Heart left ventricle (tissue), 16 donors: ENCODE measurements around the gene PRR14. TPM values are rescaled to one million over a fixed set of nuclear protein-coding genes. Genes with fewer than 3 reads are reported as not detected.

Experiments
- ATAC-seq, 4 donors: fragments of 200-7000 bp; cut with Tn5 transposase; one replicate each; pipeline ENCODE4 v1.9.1; 2020 to 2022; ENCODE audit warnings: moderate library complexity in 4 of 4, mild to moderate bottlenecking in 3 of 4, moderate number of reproducible peaks in 1 of 4
- DNase-seq, 5 donors: peaks; one replicate each; pipeline ENCODE4 v3.0.0-alpha.2; 2020
- H3K27ac ChIP-seq, 12 donors: fragments of 200-600 bp; sonication (generic) in 4 of 12; one replicate each; pipeline versions ENCODE4 v1.5.0 to v1.8.0; 2016 to 2022; ENCODE audit warnings: mild to moderate bottlenecking in 2 of 12
- H3K27me3 ChIP-seq, 9 donors: fragments of 200-600 bp; sonication (generic) in 2 of 9; one replicate each; pipeline versions ENCODE4 v1.5.1 to v1.8.0; 2016 to 2022; ENCODE audit warnings: mild to moderate bottlenecking in 3 of 9
- H3K36me3 ChIP-seq, 9 donors: fragments of 200-600 bp; sonication (generic) in 2 of 9; one replicate each; pipeline versions ENCODE4 v1.5.0 to v1.8.0; 2018 to 2022; ENCODE audit warnings: mild to moderate bottlenecking in 2 of 9
- H3K4me1 ChIP-seq, 12 donors: fragments of 200-600 bp; sonication (generic) in 4 of 12; one replicate each; pipeline versions ENCODE4 v1.5.0 to v1.8.0; 2016 to 2022; ENCODE audit warnings: mild to moderate bottlenecking in 3 of 12
- H3K4me3 ChIP-seq, 12 donors: fragments of 200-600 bp; sonication (generic) in 4 of 12; one replicate each; pipeline versions ENCODE4 v1.5.0 to v1.8.0; 2017 to 2022; ENCODE audit warnings: mild to moderate bottlenecking in 9 of 12, moderate library complexity in 4 of 12
- H3K9me3 ChIP-seq, 12 donors: fragments of 200-600 bp; sonication (generic) in 4 of 12; one replicate each; pipeline versions ENCODE4 v1.5.0 to v1.8.0; 2016 to 2022; ENCODE audit warnings: mild to moderate bottlenecking in 1 of 12
- CTCF ChIP-seq, 12 donors: fragments of 200-600 bp; sonication (generic) in 4 of 12; IDR thresholded peaks; one replicate each; pipeline versions ENCODE4 v1.5.0 to v1.8.0; 2018 to 2022; ENCODE audit warnings: antibody characterized with exemption in 12 of 12, mild to moderate bottlenecking in 5 of 12
- POLR2A ChIP-seq, 2 donors: fragments of 450-650 bp; IDR thresholded peaks; one replicate each; pipeline ENCODE4 v1.6.1; 2017; ENCODE audit warnings: antibody characterized with exemption in 2 of 2, mild to moderate bottlenecking in 2 of 2, moderate library complexity in 2 of 2
- WGBS, 4 donors: extraction: QIAGEN DNeasy Blood & Tissue Kit in 2 of 4; methylation state at CpG; one replicate each; pipeline versions ENCODE4 v1.1.5 to v1.1.7; 2013 to 2018; 5-methylcytosine and 5-hydroxymethylcytosine counted together
- intact Hi-C, 10 donors: fragments of 100-400 bp; cut with DNase I; formaldehyde crosslinking; loops; one replicate each; pipeline versions ENCODE4 v1.11.1 to v1.14.2; 2022
- polyA plus RNA-seq, 2 donors: library from polyadenylated mRNA; stranded (reverse); fragments of 200-250 nt; gene quantifications; one replicate each; pipeline ENCODE4 v1.2.3, GENCODE V29; 2013
- total RNA-seq, 9 donors: library from RNA; depleted of rRNA in 2 of 9; stranded (reverse); fragments of >200 nt in 2 of 9; fragmentation: NEBNext Ultra II Directional in 3 of 9; extraction: Animal tissue kit (Norgen Biotek cat#: 25700) in 3 of 9; gene quantifications; one replicate each; pipeline versions ENCODE4 v1.1.0 to v1.2.4, GENCODE V29; 2016 to 2023
- donor health status: ischemic (EF 13 %, LVEDD 7.1; RV severe dilation, severe dysfunction).
- donor health status: healthy with polysubstance abuse.
- donor health status: DM: no; HTN: yes; CAD: no.
- donor health status: DM: no; HTN: no; CAD: no.
- donor health status: ischemic (EF 25% LVEDD 6.9; RV normal size, moderate dysfunction).
- donor health status: ischemic (EF 25% LVEDD 5.7; RV mildly dilated, moderate dysfunction).
- donor health status: healthy.
- donor health status: DM: yes; HTN: yes; CAD: no.
- donor health status: ischemic (EF 35%, LVEDD 5.7; RV mildly dilated, moderate dysfunction).
- donor health status: nonischemic (EF 11% LVEDD 7.7; RV severe dilation, severe dysfunction).
- donor health status: DM: yes; HTN: yes; CAD: no.
- donor health status: PGD.
- donor health status: ischemic (EF 29% LVEDD 5.4; RV normal size, mild dysfunction).
- donor health status: nonischemic (EF 23%, LVEDD 6.1; RV moderate dilation, normal function).

PRR14 gene
- total and polyA plus RNA-seq, 11 donors: 12.3 to 26.6 (median 22.1) TPM

GRCh38 chr16:30622455-30623032 is 28.2 kb upstream of the PRR14 start:
- Histone ChIP-seq H3K27me3 (no peaks in the 10 kb centered on the region), H3K4me3 (no peak overlapping the region), H3K9me3 (no peaks in the 10 kb centered on the region), H3K4me1 (peaks cover 0 to 4% (median 0%) of the 10 kb centered on the region in 12 donors), H3K27ac (no peak overlapping the region), H3K36me3 (no peaks in the 10 kb centered on the region)
- WGBS, 4 donors: 49 to 59% (median 51%) methylated on average over 10 of the region's 10 CpGs
- TF ChIP-seq POLR2A (IDR thresholded peaks at IDR 0.05): no peak
- TF ChIP-seq CTCF (IDR thresholded peaks at IDR 0.05): no peak
- intact Hi-C loops: loop anchor here in 3 of 10 donors (5.0 to 10.0 kb wide), 3 partner anchors 88 to 188 kb away; partner anchors contain the start of genes DCTPP1 (in 2 of the 3) and ZNF747 (in 1 of the 3)
- ATAC-seq (no peak), DNase-seq (no peak)

- WGBS, 4 donors: 83 to 87% (median 85%) methylated on average over 11 of the region's 11 CpGs
- H3K36me3 ChIP-seq: no peaks in the 10 kb centered on the region
- no peak overlapping the region for H3K27ac ChIP-seq
- TF ChIP-seq POLR2A (IDR thresholded peaks at IDR 0.05) (no peak), CTCF (IDR thresholded peaks at IDR 0.05) (no peak)
- ATAC-seq: no peak
- intact Hi-C loops: loop anchor here in 3 of 10 donors (5.0 to 10.0 kb wide), 3 partner anchors 89 to 189 kb away; partner anchors contain the start of genes DCTPP1 (in 2 of the 3) and ZNF747 (in 1 of the 3)
- peaks cover 0 to 11% (median 0%) of the 10 kb centered on the region in 12 donors for H3K4me1 ChIP-seq
- no peak overlapping the region for H3K4me3 ChIP-seq
- H3K9me3 ChIP-seq: no peaks in the 10 kb centered on the region
- H3K27me3 ChIP-seq: no peaks in the 10 kb centered on the region
- no peak for DNase-seq
Measured at GRCh38 chr16:30623536-30624283, 27.1 kb upstream of the PRR14 start.

- intact Hi-C loops: loop anchor here in 4 of 10 donors (5.0 to 10.0 kb wide), 3 partner anchors 39 to 191 kb away; partner anchors contain the start of genes DCTPP1 (in 2 of the 4), ZNF747 (in 1 of the 4) and ZNF785 (in 1 of the 4)
- peaks cover 0 to 14% (median 0%) of the 10 kb centered on the region in 12 donors for H3K4me1 ChIP-seq
- H3K36me3 ChIP-seq: no peaks in the 10 kb centered on the region
- DNase-seq: no peak
- ATAC-seq: no peak
- no peak overlapping the region for H3K27ac ChIP-seq
- H3K27me3 ChIP-seq: no peaks in the 10 kb centered on the region
- TF ChIP-seq POLR2A (IDR thresholded peaks at IDR 0.05): no peak
- TF ChIP-seq CTCF (IDR thresholded peaks at IDR 0.05): no peak
- H3K4me3 ChIP-seq: no peak overlapping the region
- 91 to 92% (median 91%) methylated on average over 9 of the region's 9 CpGs for WGBS, 4 donors
- H3K9me3 ChIP-seq: no peaks in the 10 kb centered on the region
Measured at GRCh38 chr16:30626236-30626635, 24.5 kb upstream of the PRR14 start.
